Measurements from ENCODE around the gene NME3.

NME3 gene

DNA sequence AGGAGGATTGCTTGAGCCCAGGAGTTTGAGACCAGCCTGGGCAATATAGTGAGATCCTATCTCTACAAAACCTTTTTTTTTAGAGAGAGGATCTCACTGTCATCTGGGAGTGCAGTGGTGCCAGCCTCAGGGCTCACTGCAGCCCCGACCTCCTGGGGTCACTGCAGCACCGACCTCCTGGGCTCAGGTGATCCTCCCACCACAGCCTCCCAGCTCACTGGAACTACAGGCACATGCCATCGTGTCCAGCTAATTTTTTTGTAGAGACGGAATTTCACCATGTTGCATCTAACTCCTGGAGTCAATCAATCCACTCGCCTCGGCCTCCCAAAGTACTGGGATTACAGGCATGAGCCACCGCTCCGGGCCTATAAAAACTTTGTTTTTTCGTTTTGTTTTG, 50.0 kb downstream of the NME3 start:
- DNase-seq = no peak

All from NCI-H1105 (cell line).